NCI-H345 treated with DMSO at 0.1 percent for 48 hours (cell line): ENCODE data around the gene DDX1.

Experiments
- DNase-seq: peaks from one replicate; lab custom pipeline; 2025; ENCODE audit not compliant: unreplicated experiment; lab: John Stamatoyannopoulos, UW

Gene DDX1

GRCh38 chr2:15658911-15659310 is 67.2 kb downstream of the DDX1 start:
- no peak for DNase-seq

- DNase-seq = no peak
These were observed 69.0 kb downstream of the DDX1 start for GRCh38 chr2:15660491-15661294.

GRCh38 chr2:15661295-15661569 is 69.6 kb downstream of the DDX1 start:
- no peak for DNase-seq

- DNase-seq = no peak
These were observed 70.4 kb downstream of the DDX1 start for GRCh38 chr2:15662026-15662425.

- DNase-seq = no peak
These were observed 70.9 kb downstream of the DDX1 start for GRCh38 chr2:15662579-15662978.

GRCh38 chr2:15663802-15664201 is 72.1 kb downstream of the DDX1 start:
- DNase-seq = no peak

- no peak for DNase-seq
These were observed 72.8 kb downstream of the DDX1 start for GRCh38 chr2:15664273-15665066.

- DNase-seq = no peak
These were observed 73.6 kb downstream of the DDX1 start for GRCh38 chr2:15665067-15665942.

- no peak for DNase-seq
These were observed 74.3 kb downstream of the DDX1 start for GRCh38 chr2:15665943-15666460.

- DNase-seq = no peak
These were observed 75.5 kb downstream of the DDX1 start for GRCh38 chr2:15666861-15667808.

GRCh38 chr2:15667809-15668556 is 76.3 kb downstream of the DDX1 start:
- no peak for DNase-seq

GRCh38 chr2:15668611-15669305 is 77.1 kb downstream of the DDX1 start:
- no peak for DNase-seq

- no peak for DNase-seq
These were observed 77.8 kb downstream of the DDX1 start for GRCh38 chr2:15669375-15669910.

GRCh38 chr2:15670469-15670868 is 78.8 kb downstream of the DDX1 start:
- no peak for DNase-seq

- no peak for DNase-seq
These were observed 79.3 kb downstream of the DDX1 start for GRCh38 chr2:15670981-15671380.

GRCh38 chr2:15671409-15671808 is 79.7 kb downstream of the DDX1 start:
- DNase-seq = no peak

- DNase-seq = no peak
These were observed 80.5 kb downstream of the DDX1 start for GRCh38 chr2:15671842-15672815.
